Hepatocyte (in vitro differentiated cells): ENCODE data around the gene CASP12.

Experiments
- CTCF ChIP-seq: fragments of 200-600 bp; sonication (generic); IDR thresholded peaks from 2 replicates; pipeline ENCODE4 v1.5.1; 2016; ENCODE audit warnings: antibody characterized with exemption, mild to moderate bottlenecking; ENCODE audit not compliant: poor library complexity
- EZH2 ChIP-seq: fragments of 200-600 bp; sonication (generic); IDR thresholded peaks from 2 replicates; pipeline ENCODE4 v1.6.1; 2016; ENCODE audit warnings: antibody characterized with exemption, mild to moderate bottlenecking, borderline replicate concordance

- no peak for TF ChIP-seq CTCF
- TF ChIP-seq EZH2: no peak
Observed at GRCh38 chr11:104925850-104926249, 27.6 kb upstream of the CASP12 start.
